Activated CD4-positive, CD25-positive, alpha-beta regulatory T cell treated with anti-CD3 and anti-CD28 coated beads, Interleukin-2, amount 50 U/mL, for 16 hours (primary cell): ENCODE data around the gene LRP2BP.
"Not testable (repeated sequence)": the region's sequence is repeated elsewhere in the genome, so short reads cannot be mapped to it uniquely, and the experiment has no call there.

Experiments used
- DNase-seq: peaks from one replicate; pipeline ENCODE4 v3.0.0-alpha.2; 2020; ENCODE audit warnings: low read depth, low spot score

LRP2BP gene

GRCh38 chr4:185362570-185362969 is 33.2 kb downstream of the LRP2BP start:
- DNase-seq, result not testable (repeated sequence)

DNA sequence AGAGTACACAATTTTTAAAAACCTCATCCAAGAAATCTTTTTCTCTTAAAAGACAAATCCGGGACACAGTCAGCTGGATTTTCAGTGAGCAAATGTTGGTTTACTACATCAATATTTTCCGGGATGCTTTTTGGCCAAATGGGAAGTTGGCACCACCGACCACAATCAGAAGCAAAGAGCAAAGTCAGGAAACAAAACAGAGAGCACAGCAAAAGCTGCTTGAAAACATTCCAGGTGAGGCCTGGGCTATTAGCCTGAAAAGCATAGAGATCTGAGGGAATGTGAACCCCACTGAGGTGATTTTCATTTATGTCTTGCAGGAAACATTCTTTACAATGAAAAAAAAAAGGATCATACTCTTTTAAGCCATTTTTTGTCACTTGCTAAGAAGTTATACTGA is 33.9 kb downstream of the LRP2BP start:
- no peak for DNase-seq

DNA sequence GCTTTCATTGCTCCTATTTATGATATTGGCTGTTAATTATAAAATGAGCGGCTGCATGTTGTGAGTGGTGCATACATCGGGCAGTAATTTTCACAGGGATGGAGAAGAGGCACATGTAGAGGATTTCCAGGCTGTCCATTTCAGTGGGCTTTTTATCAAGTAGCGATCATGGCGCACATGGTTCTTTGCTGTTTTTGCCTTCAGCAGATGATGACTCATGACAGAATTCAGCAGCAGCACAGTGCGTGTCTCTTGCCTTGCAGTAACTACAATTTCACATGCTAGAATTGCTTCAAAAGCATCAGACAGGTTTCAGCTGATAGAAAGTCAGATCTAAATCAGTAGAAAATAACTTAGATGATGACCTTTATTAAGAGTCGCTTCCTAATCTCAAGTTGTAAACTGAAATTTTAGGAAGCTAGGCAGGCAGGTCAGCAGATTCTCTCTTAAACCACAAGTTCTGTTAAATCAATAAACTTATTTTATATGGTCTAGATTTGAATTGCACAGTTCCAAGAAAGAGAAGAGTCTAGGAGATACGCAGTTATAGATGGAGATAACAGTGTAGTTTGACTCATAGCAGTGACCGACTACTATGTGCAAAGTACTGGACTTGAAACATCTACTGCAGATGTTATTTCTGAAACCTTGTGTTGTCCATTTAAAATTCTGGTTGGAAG is 35.8 kb downstream of the LRP2BP start:
- no peak for DNase-seq

- DNase-seq, result no peak
Observed at GRCh38 chr4:185358959-185359358, 36.8 kb downstream of the LRP2BP start.

GRCh38 chr4:185358514-185358913 is 37.2 kb downstream of the LRP2BP start:
- no peak for DNase-seq

DNA sequence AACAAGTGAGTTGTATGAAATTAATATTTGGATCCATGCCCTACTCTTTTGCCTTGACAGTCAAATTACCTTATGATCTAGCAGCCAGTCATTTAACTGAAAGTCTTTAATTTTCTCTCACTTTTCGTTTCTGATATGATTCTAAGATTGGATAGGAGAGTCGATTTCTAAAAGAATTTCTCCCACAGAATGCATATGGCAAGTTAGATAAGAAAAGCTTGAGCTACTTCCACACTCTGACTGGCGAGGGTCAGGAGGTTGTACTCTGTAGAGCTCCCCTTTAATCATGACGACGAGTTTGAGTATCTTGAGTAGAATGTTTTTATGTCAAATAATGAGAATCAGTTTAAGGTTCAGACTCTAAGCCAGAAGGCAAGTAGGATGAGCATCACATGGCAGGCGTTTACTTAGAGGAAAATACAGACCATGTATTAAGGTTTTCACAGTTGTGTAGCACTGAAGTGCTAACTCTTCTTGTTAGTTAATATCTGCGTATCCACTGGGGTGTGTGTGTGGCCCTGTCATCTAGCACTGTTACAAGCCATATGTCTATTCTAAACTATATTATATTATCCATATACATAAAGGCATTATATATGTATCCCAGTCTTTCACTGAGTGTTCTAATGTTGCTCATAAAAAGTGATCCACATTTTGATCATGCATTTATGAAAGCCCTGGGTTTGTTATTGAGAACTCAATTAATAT is 37.8 kb downstream of the LRP2BP start:
- no peak for DNase-seq

DNA sequence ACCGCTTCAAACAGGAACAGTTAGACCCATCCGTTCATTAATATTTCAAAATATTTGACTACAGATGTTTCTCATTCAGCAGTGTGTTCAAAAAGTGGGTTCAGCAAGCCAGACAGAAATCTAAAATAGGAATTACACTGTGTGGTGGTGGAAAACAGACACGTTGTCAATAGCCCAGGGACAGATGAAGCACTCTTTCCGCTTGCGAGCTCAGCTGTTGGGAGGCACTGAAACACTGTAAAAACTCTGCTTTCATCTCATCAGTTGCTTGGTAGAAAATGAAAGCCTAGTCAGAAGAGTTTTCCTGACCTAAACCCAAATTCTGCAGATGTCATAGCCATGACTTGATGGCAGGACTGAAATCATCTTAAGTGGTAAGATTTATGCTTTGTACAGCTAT is 38.5 kb downstream of the LRP2BP start:
- DNase-seq, result no peak

- DNase-seq, result no peak
Observed at GRCh38 chr4:185352741-185353140, 43.0 kb downstream of the LRP2BP start.

- no peak for DNase-seq
Observed at GRCh38 chr4:185352202-185352601, 43.5 kb downstream of the LRP2BP start.

GRCh38 chr4:185351691-185352090 is 44.0 kb downstream of the LRP2BP start:
- no peak for DNase-seq

DNA sequence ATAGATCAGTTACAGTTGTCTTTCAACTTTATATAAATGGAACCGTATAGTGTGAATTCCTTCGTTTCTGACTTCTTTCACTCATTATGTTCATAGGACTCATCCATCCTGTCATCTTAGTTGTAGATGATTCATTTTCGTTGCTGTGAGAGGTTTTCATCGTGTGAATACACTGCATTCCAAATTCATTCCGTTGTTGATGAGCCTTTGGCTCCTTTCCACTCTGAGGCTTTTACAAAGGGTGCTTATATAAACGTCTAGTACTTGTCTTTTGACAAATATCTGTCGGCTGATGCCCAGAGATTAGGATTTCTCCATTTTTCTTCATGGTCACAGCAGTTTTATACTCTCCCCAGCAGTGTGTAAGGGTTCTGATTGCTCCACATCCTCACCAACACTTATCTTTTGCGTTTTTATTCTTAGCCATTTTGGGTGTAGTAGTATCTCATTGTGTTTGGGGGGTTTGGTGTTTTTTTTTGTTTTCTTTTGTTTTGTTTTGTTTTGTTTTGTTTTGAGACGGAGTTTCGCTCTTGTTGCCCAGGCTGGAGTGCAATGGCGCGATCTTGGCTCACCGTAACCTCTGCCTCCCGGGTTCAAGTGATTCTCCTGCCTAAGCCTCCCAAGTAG is 48.6 kb downstream of the LRP2BP start:
- no peak for DNase-seq

DNA sequence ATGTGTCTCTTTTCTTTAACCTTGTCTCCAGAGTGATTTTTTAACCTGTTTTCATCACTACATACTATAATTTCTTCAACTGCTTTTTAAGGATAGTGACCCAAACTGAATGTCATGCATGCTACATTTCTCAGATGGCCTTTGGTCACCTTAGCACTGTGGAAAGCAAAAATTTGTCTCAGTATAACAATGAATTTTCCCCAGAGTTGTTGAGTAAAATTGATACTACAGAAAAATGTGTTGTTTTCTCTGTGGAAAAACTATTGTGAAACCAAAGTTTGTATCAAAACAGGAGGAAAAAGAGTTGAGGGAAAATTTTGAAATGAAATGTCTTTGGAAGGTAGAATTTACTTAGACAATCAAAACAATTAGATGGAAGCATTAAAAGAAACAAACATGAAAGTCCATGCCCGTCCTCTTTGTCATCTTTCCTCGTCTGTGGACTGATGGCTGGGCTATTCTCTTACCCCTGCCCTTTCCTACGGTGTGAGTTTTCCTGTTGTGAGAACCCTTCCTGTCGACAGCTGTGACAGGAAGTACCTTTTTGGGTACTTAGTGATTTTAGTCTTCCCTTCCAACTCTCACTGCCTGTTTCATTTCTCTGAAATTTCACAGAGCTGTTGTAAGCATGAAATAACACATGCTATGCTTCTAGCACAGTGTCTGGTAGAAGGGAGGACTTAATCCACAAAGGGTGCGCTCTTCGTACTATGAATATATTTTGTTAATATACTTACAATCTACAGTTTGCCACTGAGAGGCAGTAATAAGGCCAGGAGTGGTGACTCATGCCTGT is 50.8 kb downstream of the LRP2BP start:
- DNase-seq, result no peak

DNA sequence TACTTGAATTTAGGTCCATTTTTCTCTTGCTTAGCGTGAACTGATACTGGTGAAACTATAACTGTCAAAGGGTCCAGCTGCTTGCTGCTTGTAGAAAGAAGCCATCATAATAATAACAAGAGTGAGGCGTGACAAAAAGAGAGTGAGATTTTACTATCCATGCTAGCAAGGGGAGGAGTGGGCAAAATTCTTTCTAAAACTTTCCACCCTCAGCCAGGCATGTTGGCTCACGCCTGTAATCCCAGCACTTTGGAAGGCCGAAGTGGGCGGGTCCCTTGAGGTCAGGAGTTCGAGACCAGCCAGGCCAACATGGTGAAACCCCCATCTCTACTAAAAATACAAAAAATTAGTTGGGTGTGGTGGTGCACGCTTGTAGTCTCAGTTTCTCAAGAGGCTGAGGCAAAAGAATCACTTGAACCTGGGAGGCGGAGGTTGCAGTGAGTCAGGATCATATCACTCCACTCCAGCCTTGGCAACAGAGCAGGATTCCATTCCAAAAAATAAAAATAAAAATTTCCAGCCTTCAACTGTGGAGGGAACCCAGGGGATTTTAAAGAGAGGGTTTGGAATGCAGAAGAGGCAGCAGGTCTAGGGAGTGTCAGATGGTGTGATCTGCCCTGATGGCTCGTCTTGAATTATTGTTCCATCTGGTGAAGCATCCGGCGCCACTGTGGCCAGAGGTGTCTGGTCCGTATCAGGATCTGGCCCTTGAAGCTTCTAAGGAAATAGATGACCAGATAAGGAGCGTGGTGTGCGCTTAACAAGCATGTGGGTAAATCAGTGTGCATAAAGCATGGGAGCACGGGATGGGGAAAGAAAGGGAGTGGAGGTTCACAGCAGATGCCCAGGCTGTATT is 51.8 kb downstream of the LRP2BP start:
- no peak for DNase-seq

DNA sequence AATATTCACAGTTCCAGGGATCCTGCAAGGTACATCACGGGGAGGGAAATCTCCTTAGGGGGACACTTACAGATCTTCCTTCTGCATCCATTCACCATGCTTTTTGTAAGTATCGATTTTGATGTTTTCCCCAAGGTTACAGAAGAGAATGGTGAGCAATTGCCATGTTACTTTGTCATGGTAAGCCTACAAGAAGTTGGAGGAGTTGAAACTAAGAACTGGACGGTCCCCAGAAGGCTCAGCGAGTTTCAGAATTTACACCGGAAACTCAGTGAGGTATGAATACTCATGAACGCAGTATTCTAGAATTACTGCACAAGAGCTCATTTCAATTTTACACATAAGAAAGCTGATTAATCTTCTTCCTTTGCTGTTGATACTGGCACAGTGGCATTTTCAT is 53.9 kb downstream of the LRP2BP start:
- no peak for DNase-seq

DNA sequence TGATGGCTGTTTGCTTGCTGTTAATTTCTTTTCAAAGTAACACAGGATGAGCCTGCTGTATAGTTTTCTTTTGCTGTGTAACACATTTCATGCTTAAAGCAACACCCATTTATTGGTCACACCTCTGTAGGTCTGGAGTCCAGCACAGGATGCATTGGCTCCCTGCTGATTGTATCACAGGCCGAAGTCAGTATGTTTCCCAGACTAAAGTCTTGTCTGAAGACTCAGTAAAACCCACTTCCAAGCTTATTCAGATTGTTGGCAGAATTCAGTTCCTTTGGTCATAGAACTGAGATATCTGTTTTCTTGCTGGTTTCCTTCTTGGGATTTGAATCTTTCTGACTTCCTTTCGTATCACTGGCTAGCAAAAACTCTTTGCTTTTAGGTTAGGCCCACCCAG is 54.3 kb downstream of the LRP2BP start:
- DNase-seq, result no peak

- DNase-seq, result no peak
Observed at GRCh38 chr4:185339941-185340340, 55.8 kb downstream of the LRP2BP start.

DNA sequence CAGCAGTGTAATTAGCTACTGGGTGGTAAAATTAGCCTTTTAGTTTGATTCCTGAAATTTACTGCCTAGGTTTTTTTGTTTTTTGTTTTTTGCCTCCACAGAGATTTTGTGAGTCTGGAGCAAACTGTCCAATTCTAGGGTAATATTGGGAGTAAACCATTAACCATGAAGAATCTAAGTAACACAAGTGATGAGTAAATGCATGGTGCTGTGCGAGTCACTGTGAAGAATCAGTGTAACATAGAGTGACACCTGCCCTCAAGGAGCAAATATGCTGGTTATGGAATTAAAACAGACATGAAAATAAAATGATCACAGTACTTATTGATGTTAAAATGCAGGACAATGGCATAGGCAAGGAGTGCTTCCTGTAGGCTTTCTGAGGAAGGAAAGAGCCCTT is 60.1 kb downstream of the LRP2BP start:
- no peak for DNase-seq

GRCh38 chr4:185334326-185334725 is 61.4 kb downstream of the LRP2BP start:
- DNase-seq, result no peak

GRCh38 chr4:185332575-185333464 is 62.9 kb downstream of the LRP2BP start:
- no peak for DNase-seq

GRCh38 chr4:185329879-185330510 is 65.7 kb downstream of the LRP2BP start:
- DNase-seq, result not testable (repeated sequence)
